Naive thymus-derived CD8-positive, alpha-beta T cell (primary cell): ENCODE results near the gene LCN9. TPM values are rescaled to one million over a fixed set of nuclear protein-coding genes. Genes with fewer than 3 reads are reported as not detected.
A peak's percentile ranks its signal among the peaks of the same experiment; 100 is the strongest.
"Not testable (repeated sequence)": the region's sequence is repeated elsewhere in the genome, so short reads cannot be mapped to it uniquely, and the experiment has no call there.

Experiments used
- ATAC-seq, 2 donors: fragments of 150-1000 bp; cut with Tn5 transposase in 1 of 2; sonication (Bioruptor Pico), chemical (Tn5 transposase) in 1 of 2; 1 replicate in 1 of 2; 2 replicates in 1 of 2; pipeline ENCODE4 v1.10.0; 2021; ENCODE audit warnings: mild to moderate bottlenecking in 2 of 2, moderate library complexity in 2 of 2
- POLR2A ChIA-PET: fragments of 350-600 bp; sonication (Branson Sonifier 250); formaldehyde crosslinking; loops from one replicate; lab custom pipeline; 2021; ENCODE audit warnings: antibody characterized with exemption; lab: Charles Lee
- DNase-seq, 10 donors: peaks; one replicate each; pipeline versions ENCODE4 v3.0.0 to v3.0.0-alpha.2; 2020 to 2022
- H3K27ac Mint-ChIP-seq, 10 donors: one replicate each; pipeline ENCODE4 v1.8.0; 2020 to 2022; ENCODE audit warnings: mild to moderate bottlenecking in 10 of 10, mixed read lengths in 10 of 10, moderate library complexity in 4 of 10, inconsistent platforms in 1 of 10
- H3K27me3 Mint-ChIP-seq, 5 donors: one replicate each; pipeline ENCODE4 v1.8.0; 2021 to 2022; ENCODE audit warnings: mixed read lengths in 5 of 5
- H3K36me3 Mint-ChIP-seq, 3 donors: one replicate each; pipeline ENCODE4 v1.8.0; 2020 to 2022; ENCODE audit warnings: mixed read lengths in 3 of 3, mild to moderate bottlenecking in 2 of 3, inconsistent platforms in 1 of 3
- H3K4me1 Mint-ChIP-seq, 4 donors: one replicate each; pipeline ENCODE4 v1.8.0; 2021 to 2022; ENCODE audit warnings: mixed read lengths in 4 of 4
- H3K4me3 Mint-ChIP-seq, 10 donors: one replicate each; pipeline ENCODE4 v1.8.0; 2020 to 2022; ENCODE audit warnings: mild to moderate bottlenecking in 10 of 10, mixed read lengths in 10 of 10, moderate library complexity in 6 of 10, inconsistent platforms in 1 of 10
- H3K9me3 Mint-ChIP-seq, 9 donors: one replicate each; pipeline ENCODE4 v1.8.0; 2020 to 2022; ENCODE audit warnings: mixed read lengths in 9 of 9, mild to moderate bottlenecking in 3 of 9, inconsistent platforms in 1 of 9, moderate library complexity in 1 of 9
- polyA plus RNA-seq, 3 donors: library from polyadenylated mRNA; unstranded; fragments of 300-500 nt; fragmentation: Illumina TruSeq; gene quantifications; one replicate each; pipeline ENCODE4 v1.2.3, GENCODE V29; 2021
- total RNA-seq, 8 experiments: library from RNA in 2 of 8; stranded (reverse) in 2 of 8; gene quantifications; one replicate each; pipeline ENCODE4 v1.2.3 and lab custom pipeline; 2021 to 2026

The LCN9 gene
- total and polyA plus RNA-seq, 5 experiments from 2014 or later, result not detected

DNA sequence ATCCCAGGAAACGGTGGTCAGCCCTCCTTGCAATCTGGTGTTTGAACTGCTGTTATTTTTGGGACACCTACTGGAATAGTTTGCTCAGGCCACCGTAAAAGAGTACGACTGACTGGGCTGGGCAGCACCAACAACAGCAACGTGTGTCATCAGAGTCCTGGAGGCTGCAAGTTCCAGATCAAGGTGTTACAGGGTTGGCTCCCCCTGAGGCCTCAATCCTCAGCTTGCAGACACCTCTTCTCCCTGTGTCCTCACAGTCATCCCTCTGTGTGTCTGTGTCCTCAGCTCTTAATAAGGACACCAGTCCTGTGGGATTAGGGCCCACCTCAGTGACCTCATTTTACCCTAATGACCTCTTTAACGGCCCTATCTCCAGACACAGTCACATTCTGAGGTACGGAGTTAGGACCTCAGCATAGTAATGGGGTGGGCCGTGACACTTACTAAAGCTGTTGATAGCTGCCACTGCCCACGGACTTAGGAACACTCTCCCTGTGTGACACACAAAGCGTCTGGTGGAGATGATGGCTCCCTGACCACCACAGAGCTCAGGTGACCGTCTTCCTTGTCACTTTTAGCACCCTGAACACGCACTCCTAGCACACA lies 40.6 kb upstream of the LCN9 start:
- Mint-ChIP-seq H3K4me3 (no peak overlapping the region), H3K27me3 (peaks cover 3 to 17% (median 10%) of the 10 kb centered on the region in 5 donors), H3K4me1 (no peaks in the 10 kb centered on the region), H3K36me3 (peaks cover 0 to 7% (median 0%) of the 10 kb centered on the region in 3 donors), H3K9me3 (peaks cover 4 to 21% (median 12%) of the 10 kb centered on the region in 9 donors), H3K27ac (no peak overlapping the region)
- ATAC-seq (no peak), DNase-seq (no peak)
- POLR2A ChIA-PET, result no interaction called here

DNA sequence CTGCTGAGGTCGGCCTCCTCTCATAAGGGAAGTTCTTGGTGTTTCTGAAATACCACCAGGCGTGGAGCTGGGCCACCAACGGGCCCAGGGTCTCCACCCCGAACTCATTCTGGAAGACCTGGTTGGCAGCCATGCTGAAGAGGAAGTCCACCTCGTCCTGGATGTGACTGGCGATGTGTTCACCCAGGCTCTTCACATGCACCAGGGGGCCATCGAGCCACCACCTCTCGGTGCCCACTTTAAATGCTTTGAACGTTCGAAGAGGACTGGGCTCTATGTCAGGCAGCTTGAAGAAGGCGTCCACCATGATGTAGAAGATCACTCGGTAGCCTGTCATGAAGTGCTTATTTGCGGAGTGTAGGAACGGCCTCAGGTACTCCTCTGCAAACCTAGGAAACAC lies 38.8 kb upstream of the LCN9 start:
- POLR2A ChIA-PET, result no interaction called here
- Mint-ChIP-seq H3K4me3 (no peak overlapping the region), H3K27me3 (peaks cover 0 to 9% (median 5%) of the 10 kb centered on the region in 5 donors), H3K4me1 (no peaks in the 10 kb centered on the region), H3K36me3 (peaks cover 0 to 7% (median 0%) of the 10 kb centered on the region in 3 donors), H3K9me3 (peaks cover 8 to 36% (median 20%) of the 10 kb centered on the region in 9 donors), H3K27ac (no peak overlapping the region)
- ATAC-seq, result no peak
- DNase-seq, result no peak

- no peak overlapping the region for H3K4me3 Mint-ChIP-seq
- H3K27me3 Mint-ChIP-seq, result peaks cover 19 to 36% (median 28%) of the 10 kb centered on the region in 5 donors
- no peak overlapping the region for H3K27ac Mint-ChIP-seq
- H3K36me3 Mint-ChIP-seq, result peaks cover 0 to 2% (median 0%) of the 10 kb centered on the region in 3 donors
- ATAC-seq (no peak), DNase-seq (no peak)
- POLR2A ChIA-PET, result no interaction called here
- no peaks in the 10 kb centered on the region for H3K4me1 Mint-ChIP-seq
- H3K9me3 Mint-ChIP-seq, result peaks cover under 1 to 20% (median 15%) of the 10 kb centered on the region in 9 donors
Observed at GRCh38 chr9:135632841-135633240, 30.3 kb upstream of the LCN9 start.

DNA sequence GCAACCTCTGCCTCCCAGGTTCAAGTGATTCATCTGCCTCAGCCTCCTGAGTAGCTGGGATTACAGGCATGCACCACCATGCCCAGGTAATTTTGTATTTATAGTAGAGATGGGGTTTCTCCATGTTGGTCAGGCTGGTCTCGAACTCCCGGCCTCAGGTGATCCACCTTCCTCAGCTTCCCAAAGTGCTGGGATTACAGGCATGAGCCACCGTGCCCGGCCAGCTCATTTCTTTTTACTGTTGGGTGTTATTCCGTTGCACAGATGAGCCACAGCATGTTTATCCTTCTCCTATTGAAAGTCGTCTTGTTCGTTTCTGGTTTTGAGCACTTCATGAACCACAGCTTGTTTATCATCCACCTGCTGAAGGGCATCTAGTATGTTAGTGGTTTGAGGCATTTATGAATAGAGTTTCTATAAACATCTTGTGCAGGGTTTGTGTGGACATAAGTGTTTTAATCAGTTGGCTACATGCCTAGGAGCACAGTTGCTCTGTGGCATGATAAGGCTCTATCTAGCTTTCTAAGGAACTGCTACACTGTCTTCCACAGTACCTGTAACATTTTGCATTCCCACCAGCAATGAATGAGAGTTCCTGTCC lies 26.1 kb upstream of the LCN9 start:
- H3K4me3 Mint-ChIP-seq, DNase-seq, ATAC-seq, POLR2A ChIA-PET, H3K9me3 Mint-ChIP-seq, H3K27ac Mint-ChIP-seq, H3K4me1 Mint-ChIP-seq, H3K36me3 Mint-ChIP-seq: not testable (repeated sequence)
- peaks cover 25 to 55% (median 30%) of the 10 kb centered on the region in 5 donors for H3K27me3 Mint-ChIP-seq

DNA sequence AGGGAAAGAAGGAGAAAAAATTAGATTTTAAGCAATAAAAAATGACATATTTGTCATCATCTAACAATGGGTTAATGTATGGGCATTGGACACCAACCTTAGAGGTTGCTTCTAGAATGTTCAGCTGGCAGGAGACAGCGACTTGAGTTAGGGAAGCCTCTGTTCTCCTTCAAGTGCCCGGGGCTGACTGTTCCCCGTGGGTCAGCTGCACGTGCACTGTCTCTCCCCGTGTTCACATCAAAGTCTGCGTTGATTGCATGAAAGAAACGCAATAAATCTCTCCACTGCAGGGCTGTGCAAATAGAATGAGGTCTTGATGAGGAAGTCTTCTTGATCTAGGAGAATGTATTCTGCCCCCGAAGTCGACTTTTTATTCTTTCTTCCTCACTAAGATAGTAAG lies 23.9 kb upstream of the LCN9 start, which contains the start of gene GLT6D1:
Gene GLT6D1, minus strand, starts transcription at position 345 of the 400 bp plus-strand sequence. CDS start 353 bp downstream, outside the sequence.
- ATAC-seq, result no peak
- Mint-ChIP-seq H3K4me1 (no peaks in the 10 kb centered on the region), H3K9me3 (peaks cover 7 to 19% (median 13%) of the 10 kb centered on the region in 9 donors), H3K27me3 (peaks cover 24 to 71% (median 39%) of the 10 kb centered on the region in 5 donors), H3K36me3 (peaks cover 0 to 25% (median 0%) of the 10 kb centered on the region in 3 donors), H3K4me3 (no peak within 1 kb of the TSS), H3K27ac (no peak within 1 kb of the TSS)
- POLR2A ChIA-PET, result no interaction called here
- DNase-seq, result no peak

- POLR2A ChIA-PET, result no interaction called here
- DNase-seq (no peak), ATAC-seq (no peak)
- Mint-ChIP-seq H3K27ac (no peak overlapping the region), H3K27me3 (peaks cover 22 to 53% (median 26%) of the 10 kb centered on the region in 5 donors), H3K36me3 (peaks cover 0 to 36% (median 5%) of the 10 kb centered on the region in 3 donors), H3K4me1 (no peaks in the 10 kb centered on the region), H3K9me3 (peaks cover 18 to 36% (median 30%) of the 10 kb centered on the region in 9 donors), H3K4me3 (no peak overlapping the region)
Observed at GRCh38 chr9:135641047-135641446, 22.1 kb upstream of the LCN9 start.

DNA sequence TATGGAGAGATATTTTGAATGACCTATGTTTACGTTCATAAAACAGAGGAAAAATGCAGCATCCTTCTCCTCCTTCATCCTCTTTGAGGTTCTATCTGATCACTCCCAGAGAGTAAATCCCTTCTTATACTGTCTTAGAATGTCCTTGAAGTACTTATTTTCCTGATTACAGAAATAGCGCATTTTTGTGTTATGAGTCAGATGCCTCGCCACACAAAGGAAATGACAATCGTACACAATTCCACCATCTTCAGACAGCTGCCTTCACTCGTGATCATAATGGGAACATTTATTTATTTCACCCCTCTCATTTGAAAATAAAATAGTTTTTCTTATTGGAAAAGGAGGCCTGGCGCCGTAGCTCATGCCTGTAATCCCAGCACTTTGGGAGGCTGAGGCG lies 21.4 kb upstream of the LCN9 start:
- Mint-ChIP-seq H3K27me3 (peaks cover 16 to 46% (median 21%) of the 10 kb centered on the region in 5 donors), H3K4me1 (no peaks in the 10 kb centered on the region), H3K9me3 (peaks cover 20 to 38% (median 36%) of the 10 kb centered on the region in 9 donors), H3K36me3 (peaks cover 0 to 36% (median 5%) of the 10 kb centered on the region in 3 donors), H3K27ac (no peak overlapping the region), H3K4me3 (no peak overlapping the region)
- POLR2A ChIA-PET, result no interaction called here
- no peak for DNase-seq
- ATAC-seq, result no peak

DNA sequence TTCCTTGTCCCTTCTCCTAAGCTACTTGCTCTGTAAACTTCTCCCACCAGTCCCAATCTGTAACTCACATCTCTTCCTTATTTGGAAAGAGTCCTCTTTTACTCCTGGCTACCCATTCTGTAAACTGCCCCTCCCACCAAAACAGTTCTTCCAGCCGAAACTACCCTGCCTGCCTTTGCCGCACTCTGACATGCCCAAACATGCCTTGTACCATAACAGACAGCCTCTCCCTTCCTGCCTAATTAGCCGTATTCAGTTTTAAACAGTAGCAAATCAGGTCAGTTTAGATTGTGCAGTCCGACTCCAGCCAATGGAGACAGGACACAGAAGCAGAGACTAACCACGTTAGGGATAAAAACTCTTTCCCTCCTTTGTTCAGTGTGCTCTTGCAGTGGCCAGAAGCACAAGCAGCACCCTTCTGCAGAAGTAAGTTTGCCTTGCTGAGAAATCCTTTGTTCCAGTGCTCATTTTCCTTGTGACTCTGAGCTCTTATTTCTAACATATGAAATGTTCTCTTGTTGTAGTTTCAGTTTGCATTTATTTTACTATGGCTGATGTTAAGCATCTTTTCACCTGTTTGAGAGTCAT lies 18.4 kb upstream of the LCN9 start:
- peaks cover 0 to 51% (median 5%) of the 10 kb centered on the region in 3 donors for H3K36me3 Mint-ChIP-seq
- H3K4me3 Mint-ChIP-seq, result no peak overlapping the region
- no peaks in the 10 kb centered on the region for H3K4me1 Mint-ChIP-seq
- H3K27ac Mint-ChIP-seq, result no peak overlapping the region
- DNase-seq (no peak), ATAC-seq (no peak)
- POLR2A ChIA-PET, result no interaction called here
- H3K27me3 Mint-ChIP-seq, result peaks cover 8 to 30% (median 14%) of the 10 kb centered on the region in 5 donors
- peaks cover 28 to 68% (median 56%) of the 10 kb centered on the region in 9 donors for H3K9me3 Mint-ChIP-seq

- POLR2A ChIA-PET, result no interaction called here
- Mint-ChIP-seq H3K4me1 (no peaks in the 10 kb centered on the region), H3K9me3 (peaks cover 28 to 77% (median 63%) of the 10 kb centered on the region in 9 donors), H3K27me3 (peaks cover 2 to 28% (median 8%) of the 10 kb centered on the region in 5 donors), H3K36me3 (peaks cover 0 to 49% (median 5%) of the 10 kb centered on the region in 3 donors), H3K27ac (no peak overlapping the region), H3K4me3 (no peak overlapping the region)
- ATAC-seq, result no peak
- DNase-seq, result no peak
Observed at GRCh38 chr9:135647884-135648283, 15.2 kb upstream of the LCN9 start.

- Mint-ChIP-seq H3K36me3 (peaks cover 0 to 41% (median 5%) of the 10 kb centered on the region in 3 donors), H3K9me3 (peaks cover 21 to 68% (median 55%) of the 10 kb centered on the region in 9 donors), H3K4me1 (no peaks in the 10 kb centered on the region), H3K27me3 (peaks cover 2 to 21% (median 5%) of the 10 kb centered on the region in 5 donors), H3K4me3 (no peak overlapping the region), H3K27ac (peak overlapping the region in 1 of 10 donors; percentile 59)
- ATAC-seq (no peak), DNase-seq (no peak)
- POLR2A ChIA-PET, result no interaction called here
Observed at GRCh38 chr9:135648494-135649410, 14.4 kb upstream of the LCN9 start.

GRCh38 chr9:135649508-135649907 lies 13.6 kb upstream of the LCN9 start:
- no peaks in the 10 kb centered on the region for H3K4me1 Mint-ChIP-seq

GRCh38 chr9:135650408-135650807 lies 12.7 kb upstream of the LCN9 start:
- peaks cover 5 to 52% (median 38%) of the 10 kb centered on the region in 9 donors for H3K9me3 Mint-ChIP-seq
- DNase-seq (no peak), ATAC-seq (no peak)
- H3K4me1 Mint-ChIP-seq, result no peaks in the 10 kb centered on the region
- POLR2A ChIA-PET, result no interaction called here
- no peak overlapping the region for H3K4me3 Mint-ChIP-seq
- H3K36me3 Mint-ChIP-seq, result peaks cover 0 to 30% (median 2%) of the 10 kb centered on the region in 3 donors
- peaks cover 2 to 25% (median 9%) of the 10 kb centered on the region in 5 donors for H3K27me3 Mint-ChIP-seq
- H3K27ac Mint-ChIP-seq, result no peak overlapping the region

More at GRCh38 chr9:135649508-135649907, 13.6 kb upstream of the LCN9 start:
- Mint-ChIP-seq H3K36me3 (peaks cover 0 to 38% (median 5%) of the 10 kb centered on the region in 3 donors), H3K27ac (no peak overlapping the region), H3K9me3 (peaks cover 14 to 61% (median 47%) of the 10 kb centered on the region in 9 donors), H3K27me3 (peaks cover 2 to 21% (median 6%) of the 10 kb centered on the region in 5 donors), H3K4me3 (no peak overlapping the region)
- DNase-seq, result no peak
- POLR2A ChIA-PET, result no interaction called here
- ATAC-seq, result no peak
